Neural progenitor cell (in vitro differentiated cells): ENCODE data around the gene PCDHA6.
"Not testable (repeated sequence)": the region's sequence is repeated elsewhere in the genome, so short reads cannot be mapped to it uniquely, and the experiment has no call there.

Experiments used
- EZH2 ChIP-seq: fragments of 200-600 bp; sonication (generic); IDR thresholded peaks from 2 replicates; pipeline ENCODE4 v1.6.1; 2017; ENCODE audit warnings: antibody characterized with exemption, mild to moderate bottlenecking, moderate library complexity
- EZH2phosphoT487 ChIP-seq: fragments of 200-600 bp; sonication (generic); IDR thresholded peaks from 2 replicates; pipeline ENCODE4 v1.6.1; 2017; ENCODE audit warnings: antibody characterized with exemption
- TF ChIP-seq, protein P1 (sequence below): fragments of 200-600 bp; sonication (generic); IDR thresholded peaks from 2 replicates; pipeline ENCODE4 v1.5.1; 2017; ENCODE audit warnings: antibody characterized with exemption, mild to moderate bottlenecking

DNA sequence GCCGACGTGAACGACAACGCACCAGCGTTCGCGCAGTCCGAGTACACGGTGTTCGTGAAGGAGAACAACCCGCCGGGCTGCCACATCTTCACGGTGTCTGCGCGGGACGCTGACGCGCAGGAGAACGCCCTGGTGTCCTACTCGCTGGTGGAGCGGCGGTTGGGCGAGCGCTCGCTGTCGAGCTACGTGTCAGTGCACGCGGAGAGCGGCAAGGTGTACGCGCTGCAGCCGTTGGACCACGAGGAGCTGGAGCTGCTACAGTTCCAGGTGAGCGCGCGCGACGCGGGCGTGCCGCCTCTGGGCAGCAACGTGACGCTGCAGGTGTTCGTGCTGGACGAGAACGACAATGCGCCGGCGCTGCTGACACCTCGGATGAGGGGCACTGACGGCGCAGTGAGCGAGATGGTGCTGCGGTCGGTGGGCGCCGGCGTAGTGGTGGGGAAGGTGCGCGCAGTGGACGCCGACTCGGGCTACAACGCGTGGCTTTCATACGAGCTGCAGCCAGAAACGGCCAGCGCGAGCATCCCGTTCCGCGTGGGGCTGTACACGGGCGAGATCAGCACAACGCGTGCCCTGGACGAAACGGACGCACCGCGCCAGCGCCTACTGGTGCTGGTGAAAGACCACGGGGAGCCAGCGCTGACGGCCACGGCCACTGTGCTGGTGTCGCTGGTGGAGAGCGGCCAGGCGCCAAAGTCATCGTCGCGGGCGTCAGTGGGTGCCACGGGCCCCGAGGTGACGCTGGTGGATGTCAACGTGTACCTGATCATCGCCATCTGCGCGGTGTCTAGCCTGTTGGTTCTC, 22.3 kb downstream of the PCDHA6 start:
- TF ChIP-seq, protein P1, sequence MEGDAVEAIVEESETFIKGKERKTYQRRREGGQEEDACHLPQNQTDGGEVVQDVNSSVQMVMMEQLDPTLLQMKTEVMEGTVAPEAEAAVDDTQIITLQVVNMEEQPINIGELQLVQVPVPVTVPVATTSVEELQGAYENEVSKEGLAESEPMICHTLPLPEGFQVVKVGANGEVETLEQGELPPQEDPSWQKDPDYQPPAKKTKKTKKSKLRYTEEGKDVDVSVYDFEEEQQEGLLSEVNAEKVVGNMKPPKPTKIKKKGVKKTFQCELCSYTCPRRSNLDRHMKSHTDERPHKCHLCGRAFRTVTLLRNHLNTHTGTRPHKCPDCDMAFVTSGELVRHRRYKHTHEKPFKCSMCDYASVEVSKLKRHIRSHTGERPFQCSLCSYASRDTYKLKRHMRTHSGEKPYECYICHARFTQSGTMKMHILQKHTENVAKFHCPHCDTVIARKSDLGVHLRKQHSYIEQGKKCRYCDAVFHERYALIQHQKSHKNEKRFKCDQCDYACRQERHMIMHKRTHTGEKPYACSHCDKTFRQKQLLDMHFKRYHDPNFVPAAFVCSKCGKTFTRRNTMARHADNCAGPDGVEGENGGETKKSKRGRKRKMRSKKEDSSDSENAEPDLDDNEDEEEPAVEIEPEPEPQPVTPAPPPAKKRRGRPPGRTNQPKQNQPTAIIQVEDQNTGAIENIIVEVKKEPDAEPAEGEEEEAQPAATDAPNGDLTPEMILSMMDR: not testable (repeated sequence)
- not testable (repeated sequence) for TF ChIP-seq EZH2, EZH2phosphoT487
